Putamen (tissue), 1 donor: ENCODE results near the gene MBNL2.

Source experiments
- DNase-seq: peaks from one replicate; pipeline ENCODE4 v3.0.0-alpha.2; 2016; ENCODE audit warnings: low spot score

MBNL2 gene

DNA sequence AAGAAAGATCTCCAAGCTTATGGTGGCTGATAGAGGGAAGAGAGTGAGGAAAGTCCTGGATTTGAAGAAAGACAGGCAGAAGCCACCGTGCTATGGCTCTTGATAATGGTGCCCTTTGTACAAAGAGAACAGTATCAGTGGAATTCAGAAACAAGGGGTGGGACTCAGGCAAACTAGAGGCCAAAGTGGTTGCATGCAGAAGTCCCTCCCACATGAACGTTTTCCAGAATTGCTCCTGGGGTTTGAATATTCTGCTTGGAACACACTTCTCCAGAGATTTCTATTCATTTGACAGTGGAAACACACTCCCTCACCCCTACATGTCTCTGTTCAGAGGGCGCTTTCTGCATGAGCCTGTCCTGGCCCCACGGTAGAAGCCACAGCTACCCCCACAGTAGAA is 10.1 kb upstream of the MBNL2 start:
- no peak for DNase-seq

DNA sequence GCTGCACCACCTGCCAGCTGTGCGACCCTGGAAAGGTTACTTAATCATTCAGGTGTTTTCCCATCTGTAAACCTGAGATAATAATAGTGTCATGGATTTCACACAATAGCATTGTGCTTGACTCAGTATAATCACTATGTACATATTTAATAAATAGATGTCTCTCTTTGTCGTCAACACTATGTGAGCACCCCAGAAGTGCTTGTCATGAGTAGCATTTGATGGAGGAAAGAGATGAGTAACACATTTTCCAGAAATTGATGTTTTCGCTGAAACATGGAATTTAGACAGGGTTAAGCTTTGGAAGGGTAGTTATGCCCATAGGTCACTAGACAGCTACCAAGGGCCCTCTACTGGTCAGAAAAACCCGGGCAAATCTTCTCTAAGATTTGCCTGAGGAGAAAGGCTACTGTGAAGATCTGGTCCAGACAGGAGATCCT is 9.5 kb upstream of the MBNL2 start:
- DNase-seq: no peak

DNA sequence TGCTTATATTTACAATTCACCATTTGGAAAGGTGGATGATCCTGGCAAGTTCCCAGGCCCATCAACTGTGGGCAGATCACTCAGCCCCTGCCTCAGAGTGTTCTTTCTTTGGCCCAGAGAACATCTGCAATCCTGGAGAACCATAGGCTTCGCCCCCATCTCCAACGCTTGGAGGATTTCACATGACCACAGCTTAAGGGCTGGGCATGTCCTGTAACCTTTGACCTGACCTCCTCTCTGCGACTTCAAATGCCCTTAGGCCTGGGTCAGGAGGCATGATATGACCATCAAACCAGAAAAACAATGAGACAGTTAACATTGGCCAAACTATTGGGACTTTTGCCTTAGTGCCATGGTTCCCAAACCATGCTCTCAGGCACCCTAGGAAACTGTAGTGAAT is 7.2 kb upstream of the MBNL2 start:
- no peak for DNase-seq

- DNase-seq: no peak
These were observed 6.8 kb upstream of the MBNL2 start for GRCh38 chr13:97215325-97215724.

DNA sequence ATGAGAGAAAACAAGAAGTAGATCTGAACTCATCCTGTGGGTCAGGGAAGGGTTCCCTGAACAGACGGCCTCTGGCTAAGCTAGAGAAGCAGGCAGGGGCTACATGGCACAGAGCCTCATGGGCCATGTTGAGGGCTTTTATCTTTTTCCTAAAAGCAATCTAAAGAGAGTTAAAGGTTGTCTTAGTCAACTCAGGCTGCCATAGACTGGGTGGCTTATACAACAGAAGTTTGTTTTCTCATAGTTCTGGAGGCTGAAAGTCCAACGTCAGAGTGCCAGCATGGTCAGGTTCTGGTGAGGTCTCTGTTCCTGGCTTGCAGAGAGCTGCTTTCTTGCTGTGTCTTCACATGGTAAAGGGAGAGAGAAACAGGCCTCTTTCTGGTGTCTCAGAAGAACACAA is 2.9 kb upstream of the MBNL2 start:
- no peak for DNase-seq

DNA sequence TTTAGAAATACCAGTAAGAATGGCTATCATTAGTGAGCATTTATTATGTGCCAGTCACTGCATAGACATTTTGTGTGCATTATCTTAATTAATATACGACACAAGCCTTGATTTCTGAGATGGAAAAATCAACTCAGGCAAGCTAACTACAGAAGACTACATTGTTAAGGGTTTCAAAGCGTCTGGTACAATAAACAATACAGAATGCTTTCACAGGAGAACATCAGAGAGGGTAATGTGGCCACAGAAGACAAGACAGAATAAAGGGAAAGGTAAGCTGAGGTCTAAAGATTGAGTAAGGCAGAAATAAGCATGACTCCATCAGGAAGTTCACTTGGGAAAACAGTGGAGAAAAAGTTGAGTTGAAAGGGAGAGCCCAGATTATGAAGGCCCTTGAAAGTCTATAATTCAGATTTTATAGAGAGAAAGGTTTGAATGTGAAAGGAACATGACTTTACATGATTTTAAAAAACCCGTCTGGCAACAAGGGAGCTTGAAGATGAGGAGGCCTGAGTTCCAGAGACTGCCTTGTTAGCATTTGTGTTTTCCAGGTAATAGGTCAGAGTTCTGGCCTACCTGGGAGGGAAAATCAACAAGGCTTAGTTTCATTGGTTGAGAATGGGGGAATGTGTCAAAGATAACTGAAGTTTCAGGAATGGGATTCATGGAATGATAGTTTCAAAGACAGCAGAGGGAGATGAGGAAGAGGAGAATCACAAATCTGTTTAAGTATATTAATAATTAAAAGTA is 1.8 kb upstream of the MBNL2 start:
- peak; percentile 35 for DNase-seq

GRCh38 chr13:97221046-97221445 is 1.1 kb upstream of the MBNL2 start:
- no peak for DNase-seq

- peak; percentile 34 for DNase-seq
These were observed 667 bp upstream of the MBNL2 start for GRCh38 chr13:97221466-97221865.

GRCh38 chr13:97223037-97223710 is 1.0 kb downstream of the MBNL2 start:
- no peak for DNase-seq

DNA sequence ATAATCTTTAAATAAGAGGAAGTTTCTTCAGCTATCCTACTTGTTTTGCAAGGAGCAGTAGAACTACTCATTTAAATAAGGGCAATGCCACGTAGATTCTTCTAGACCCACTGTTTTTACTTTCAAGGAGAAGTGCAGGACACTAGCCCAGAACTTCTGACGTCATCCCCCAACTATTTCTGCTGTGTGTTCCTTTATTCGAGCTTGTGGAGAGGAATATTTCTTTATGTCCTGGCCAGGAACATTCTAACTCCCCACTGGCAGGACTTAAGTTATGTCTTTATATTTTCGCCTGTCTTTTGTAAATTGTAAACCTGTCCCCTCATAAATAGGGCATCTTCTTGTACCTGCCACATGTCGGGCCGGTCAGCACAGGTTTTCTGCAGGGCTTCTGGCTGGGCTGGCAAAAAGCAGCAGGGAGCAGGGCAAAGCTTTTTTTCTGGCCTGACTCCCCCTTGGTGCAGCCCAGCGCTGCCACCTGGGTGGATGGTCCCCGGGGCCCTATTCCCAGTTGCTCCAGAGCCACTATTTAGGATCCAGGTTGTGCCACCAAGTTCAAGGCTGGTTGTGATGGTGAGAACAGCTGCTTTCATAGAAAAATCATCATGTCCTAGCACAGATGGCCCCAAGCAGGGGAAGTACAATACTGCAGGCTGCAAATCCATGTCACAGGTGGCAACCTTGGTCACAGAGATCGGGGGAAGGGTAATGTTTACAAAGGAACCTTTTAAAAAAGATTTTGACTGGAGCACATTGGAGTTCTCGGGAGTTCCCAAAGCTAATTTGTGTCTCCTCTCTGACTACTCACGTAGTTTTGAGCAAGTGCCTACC is 1.8 kb downstream of the MBNL2 start:
- DNase-seq: peak; percentile 83

GRCh38 chr13:97224544-97225300 is 2.6 kb downstream of the MBNL2 start:
- DNase-seq: peak; percentile 40

GRCh38 chr13:97225533-97225932 is 3.4 kb downstream of the MBNL2 start:
- DNase-seq: no peak

DNA sequence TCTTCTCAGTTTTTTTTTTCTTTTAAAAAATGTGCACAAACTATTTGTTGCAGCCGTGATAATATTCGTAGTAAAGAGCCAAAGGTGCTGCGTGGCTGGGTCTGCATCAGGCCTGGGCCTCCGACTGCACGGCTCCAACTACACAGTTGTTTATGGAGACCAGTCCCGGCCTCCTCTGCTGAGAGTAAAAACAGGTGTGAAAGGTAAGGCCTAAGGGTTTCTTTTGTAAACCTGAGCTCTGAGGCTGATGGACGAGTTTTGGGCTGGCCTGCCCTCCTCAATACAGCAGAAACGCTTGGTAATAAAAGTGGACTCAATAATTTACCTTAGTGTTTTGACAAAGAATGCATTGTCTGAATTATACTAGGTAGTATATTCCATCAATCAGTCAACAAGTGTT is 3.9 kb downstream of the MBNL2 start:
- DNase-seq: no peak

GRCh38 chr13:97226788-97227627 is 4.9 kb downstream of the MBNL2 start:
- DNase-seq: no peak

DNA sequence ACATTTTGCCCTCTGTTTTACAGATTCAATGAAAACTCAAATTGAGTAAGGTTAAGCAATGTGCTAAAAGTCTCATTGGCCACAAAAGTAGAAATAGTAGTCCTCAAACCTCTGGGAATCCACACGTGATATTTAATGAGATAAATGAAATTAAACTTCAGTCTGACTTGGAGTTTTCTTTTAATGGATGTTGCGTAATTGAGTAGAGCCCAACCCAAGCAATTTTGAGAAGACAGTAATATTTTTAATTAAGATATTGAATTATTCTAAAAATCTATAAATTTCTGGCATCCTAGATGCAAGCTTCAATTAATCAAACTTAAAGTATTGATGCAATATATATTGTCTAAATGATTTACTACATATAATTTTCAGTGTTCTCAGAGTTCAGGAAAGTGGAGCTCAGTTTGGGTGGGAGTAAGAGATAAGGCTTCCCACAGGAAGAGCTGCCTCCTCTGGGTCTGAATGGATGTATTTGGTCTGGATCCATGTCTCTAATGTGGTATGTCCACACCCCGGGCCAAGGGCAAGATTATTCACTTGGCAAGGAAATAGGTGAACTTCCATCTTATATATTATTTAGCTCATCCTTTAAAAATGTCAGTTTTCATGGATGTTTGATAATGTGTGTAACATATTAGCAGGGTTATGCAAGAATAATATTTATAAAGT is 6.9 kb downstream of the MBNL2 start:
- DNase-seq: no peak

DNA sequence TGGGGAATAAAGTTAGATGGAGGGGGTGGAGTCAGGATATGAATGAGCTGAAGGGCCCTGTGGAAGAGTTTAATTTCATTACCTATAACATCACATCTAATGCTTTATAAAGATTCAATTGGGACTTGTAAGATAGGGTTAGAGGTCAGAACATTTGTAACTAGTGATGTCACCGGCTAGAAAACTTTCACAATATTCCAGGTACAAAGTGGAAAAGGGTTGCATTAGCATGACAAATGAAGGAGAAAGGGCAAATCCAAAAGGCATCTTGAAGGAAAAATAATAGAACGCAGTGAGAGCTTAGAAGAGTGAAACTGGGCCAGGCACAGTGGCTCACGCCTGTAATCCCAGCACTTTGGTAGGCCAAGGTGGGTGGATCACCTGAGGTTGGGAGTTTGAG is 7.6 kb downstream of the MBNL2 start:
- no peak for DNase-seq

DNA sequence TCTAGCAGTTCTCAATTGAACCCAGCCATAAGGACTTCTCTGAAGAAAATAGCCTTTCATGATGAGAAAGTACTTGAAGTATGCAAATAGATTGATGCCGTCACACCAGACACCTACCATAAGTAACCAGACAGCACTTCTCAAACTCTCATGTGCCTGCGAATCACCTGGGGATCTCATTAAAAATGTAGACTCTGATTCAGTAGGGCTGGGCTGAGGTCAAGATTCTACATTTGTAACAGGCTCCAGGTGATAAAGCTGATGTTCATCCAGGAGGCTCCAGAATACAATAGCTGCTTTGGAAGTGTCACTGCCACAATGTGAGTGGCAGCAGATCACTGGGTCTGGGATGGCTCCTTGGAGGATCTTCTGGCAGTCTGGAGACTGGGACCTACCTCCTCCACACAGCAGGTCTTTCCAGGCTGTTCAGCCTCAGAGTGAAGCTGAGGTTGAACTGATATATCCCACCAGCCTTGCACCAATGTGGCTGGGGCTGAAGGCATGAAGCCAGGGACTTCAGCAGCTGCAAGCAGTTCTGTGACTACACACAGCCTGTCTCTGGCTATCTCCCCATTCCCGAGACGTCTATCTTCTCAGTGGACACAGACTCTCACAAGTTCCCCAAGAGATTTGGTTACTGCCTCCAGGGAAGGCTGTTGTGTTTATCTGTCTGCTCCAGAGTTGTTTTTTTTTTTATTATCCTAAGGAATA is 9.1 kb downstream of the MBNL2 start:
- DNase-seq: no peak

DNA sequence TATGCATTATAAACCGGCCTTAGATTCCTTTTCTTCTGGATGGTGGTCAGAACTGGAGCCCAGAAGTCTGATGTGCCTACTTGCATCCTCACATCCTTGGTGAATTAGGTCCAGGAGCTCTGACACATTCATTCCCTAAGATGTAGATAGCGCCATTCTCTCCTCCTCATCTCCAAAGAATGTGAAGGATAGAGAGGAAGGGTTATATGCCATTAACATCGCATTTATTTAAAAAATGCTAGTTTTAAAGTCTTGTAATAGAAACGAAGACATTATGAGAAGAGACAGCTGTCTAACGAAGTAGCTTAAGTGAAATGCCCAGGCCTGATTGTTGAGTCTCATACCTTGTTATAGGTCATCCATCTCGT is 9.7 kb downstream of the MBNL2 start:
- no peak for DNase-seq

- DNase-seq: no peak
These were observed 11.4 kb downstream of the MBNL2 start for GRCh38 chr13:97233499-97233898.

DNA sequence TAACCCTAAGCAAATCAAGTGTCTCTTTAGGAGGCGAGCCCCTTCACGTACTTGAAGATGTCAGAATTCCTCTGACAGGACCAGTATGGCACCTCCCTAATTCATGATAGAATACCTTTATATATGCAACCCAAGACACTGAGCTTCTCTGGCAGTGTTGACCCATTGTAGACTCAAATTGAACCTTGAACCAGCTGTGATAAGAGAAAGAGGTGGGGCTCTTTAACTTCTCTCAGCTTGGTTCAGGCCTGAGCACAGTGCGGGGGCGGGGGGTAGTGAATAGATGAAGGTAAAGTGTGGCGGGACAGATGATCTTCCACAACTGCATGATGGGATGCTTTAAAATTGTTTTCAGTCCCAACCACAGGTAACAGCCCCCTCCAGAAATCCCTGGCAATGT is 12.1 kb downstream of the MBNL2 start:
- DNase-seq: no peak
